Measurements from ENCODE around the gene DSTYK. TPM values are rescaled to one million over a fixed set of nuclear protein-coding genes. Genes with fewer than 3 reads are reported as not detected.

The DSTYK gene
- total RNA-seq, 1 experiment from 2014 or later, result 11.3 TPM

DNA sequence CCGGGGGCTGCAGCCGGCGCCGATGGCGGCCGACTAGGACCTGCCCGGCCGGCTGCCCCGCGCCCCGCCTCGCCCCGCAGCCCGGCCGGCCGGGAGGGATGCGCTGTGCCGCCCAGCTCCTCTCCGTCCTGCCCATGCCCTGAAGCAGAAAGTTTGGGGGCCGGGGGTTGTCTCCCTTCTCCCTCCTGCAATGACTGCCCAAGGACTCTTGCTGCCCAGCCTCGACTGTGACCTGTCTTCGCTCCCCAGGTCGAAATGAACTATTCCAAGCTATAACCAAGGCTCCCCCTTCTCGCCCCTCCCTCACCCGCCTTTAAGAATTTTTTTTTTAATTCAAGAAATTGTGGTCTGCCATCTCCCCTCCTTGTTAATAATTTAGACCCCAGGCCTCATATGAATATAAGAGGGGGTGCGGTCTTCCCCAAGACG is 16.6 kb upstream of the DSTYK start:
- TF ChIP-seq, protein P1, sequence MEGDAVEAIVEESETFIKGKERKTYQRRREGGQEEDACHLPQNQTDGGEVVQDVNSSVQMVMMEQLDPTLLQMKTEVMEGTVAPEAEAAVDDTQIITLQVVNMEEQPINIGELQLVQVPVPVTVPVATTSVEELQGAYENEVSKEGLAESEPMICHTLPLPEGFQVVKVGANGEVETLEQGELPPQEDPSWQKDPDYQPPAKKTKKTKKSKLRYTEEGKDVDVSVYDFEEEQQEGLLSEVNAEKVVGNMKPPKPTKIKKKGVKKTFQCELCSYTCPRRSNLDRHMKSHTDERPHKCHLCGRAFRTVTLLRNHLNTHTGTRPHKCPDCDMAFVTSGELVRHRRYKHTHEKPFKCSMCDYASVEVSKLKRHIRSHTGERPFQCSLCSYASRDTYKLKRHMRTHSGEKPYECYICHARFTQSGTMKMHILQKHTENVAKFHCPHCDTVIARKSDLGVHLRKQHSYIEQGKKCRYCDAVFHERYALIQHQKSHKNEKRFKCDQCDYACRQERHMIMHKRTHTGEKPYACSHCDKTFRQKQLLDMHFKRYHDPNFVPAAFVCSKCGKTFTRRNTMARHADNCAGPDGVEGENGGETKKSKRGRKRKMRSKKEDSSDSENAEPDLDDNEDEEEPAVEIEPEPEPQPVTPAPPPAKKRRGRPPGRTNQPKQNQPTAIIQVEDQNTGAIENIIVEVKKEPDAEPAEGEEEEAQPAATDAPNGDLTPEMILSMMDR (IDR thresholded peaks at IDR 0.05), result no peak
- TF ChIP-seq POLR2AphosphoS5 (IDR thresholded peaks at IDR 0.05; ENCODE audit: low read depth, low read length) (no peak), SIN3A (IDR thresholded peaks at IDR 0.05; ENCODE audit: borderline replicate concordance, insufficient read depth, low read depth, low read length) (no peak), TCF7L2 (IDR thresholded peaks at IDR 0.05; ENCODE audit: low read depth, low read length) (no peak)
- TF ChIP-seq, protein P2, sequence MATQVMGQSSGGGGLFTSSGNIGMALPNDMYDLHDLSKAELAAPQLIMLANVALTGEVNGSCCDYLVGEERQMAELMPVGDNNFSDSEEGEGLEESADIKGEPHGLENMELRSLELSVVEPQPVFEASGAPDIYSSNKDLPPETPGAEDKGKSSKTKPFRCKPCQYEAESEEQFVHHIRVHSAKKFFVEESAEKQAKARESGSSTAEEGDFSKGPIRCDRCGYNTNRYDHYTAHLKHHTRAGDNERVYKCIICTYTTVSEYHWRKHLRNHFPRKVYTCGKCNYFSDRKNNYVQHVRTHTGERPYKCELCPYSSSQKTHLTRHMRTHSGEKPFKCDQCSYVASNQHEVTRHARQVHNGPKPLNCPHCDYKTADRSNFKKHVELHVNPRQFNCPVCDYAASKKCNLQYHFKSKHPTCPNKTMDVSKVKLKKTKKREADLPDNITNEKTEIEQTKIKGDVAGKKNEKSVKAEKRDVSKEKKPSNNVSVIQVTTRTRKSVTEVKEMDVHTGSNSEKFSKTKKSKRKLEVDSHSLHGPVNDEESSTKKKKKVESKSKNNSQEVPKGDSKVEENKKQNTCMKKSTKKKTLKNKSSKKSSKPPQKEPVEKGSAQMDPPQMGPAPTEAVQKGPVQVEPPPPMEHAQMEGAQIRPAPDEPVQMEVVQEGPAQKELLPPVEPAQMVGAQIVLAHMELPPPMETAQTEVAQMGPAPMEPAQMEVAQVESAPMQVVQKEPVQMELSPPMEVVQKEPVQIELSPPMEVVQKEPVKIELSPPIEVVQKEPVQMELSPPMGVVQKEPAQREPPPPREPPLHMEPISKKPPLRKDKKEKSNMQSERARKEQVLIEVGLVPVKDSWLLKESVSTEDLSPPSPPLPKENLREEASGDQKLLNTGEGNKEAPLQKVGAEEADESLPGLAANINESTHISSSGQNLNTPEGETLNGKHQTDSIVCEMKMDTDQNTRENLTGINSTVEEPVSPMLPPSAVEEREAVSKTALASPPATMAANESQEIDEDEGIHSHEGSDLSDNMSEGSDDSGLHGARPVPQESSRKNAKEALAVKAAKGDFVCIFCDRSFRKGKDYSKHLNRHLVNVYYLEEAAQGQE (IDR thresholded peaks at IDR 0.05; ENCODE audit: insufficient read depth in 1 of 2, low read depth in 2 of 2, low read length in 1 of 2), result no peak
- H3K4me1 ChIP-seq (ENCODE audit: control insufficient read depth, insufficient read depth, low read length), result peaks cover 9% of the 10 kb centered on the region
- no peaks in the 10 kb centered on the region; the same call in 1 of the 2 replicates for H3K27me3 ChIP-seq (ENCODE audit: control insufficient read depth, insufficient read depth, low read length)
- peak overlapping the region; percentile 59 to 70 for H3K4me3 ChIP-seq (ENCODE audit: low read depth in 2 of 2, low read length in 2 of 2)
- ATAC-seq, result peak; percentile 77
- in situ Hi-C loops (cut with HindIII; ENCODE audit: low pct_unique_long_range_greater_than_20kb, low sequenced_read_pairs) (no loop called here), intact Hi-C loops (cut with micrococcal nuclease; ENCODE audit: unreplicated experiment) (loop anchor here (5.0 kb wide), 1 partner anchor 106 kb away; the partner anchor contains the start of gene RBBP5)
- CTCF ChIA-PET, result interaction anchor here (0.7 to 3.0 kb wide), 4 partner anchors 27 to 126 kb away, joined by 3 to 28 read pairs (median 11); no protein-coding TSS in a partner anchor
- no peak overlapping the region for H3K27ac ChIP-seq (ENCODE audit: low read length)
- H3K36me3 ChIP-seq (ENCODE audit: control insufficient read depth, insufficient read depth, low read length), result no peaks in the 10 kb centered on the region
- H3K9me3 ChIP-seq (ENCODE audit: control insufficient read depth, insufficient read depth, low read depth, low read length), result no peaks in the 10 kb centered on the region
- BruUV-seq (replicated peaks), result no TSS peak
- no peak for DNase-seq (ENCODE audit: low read depth, low spot score)
- POLR2A ChIA-PET, result interaction anchor here (0.6 to 0.7 kb wide), 2 partner anchors 55 to 670 kb away, joined by 8 to 11 read pairs; no protein-coding TSS in a partner anchor

DNA sequence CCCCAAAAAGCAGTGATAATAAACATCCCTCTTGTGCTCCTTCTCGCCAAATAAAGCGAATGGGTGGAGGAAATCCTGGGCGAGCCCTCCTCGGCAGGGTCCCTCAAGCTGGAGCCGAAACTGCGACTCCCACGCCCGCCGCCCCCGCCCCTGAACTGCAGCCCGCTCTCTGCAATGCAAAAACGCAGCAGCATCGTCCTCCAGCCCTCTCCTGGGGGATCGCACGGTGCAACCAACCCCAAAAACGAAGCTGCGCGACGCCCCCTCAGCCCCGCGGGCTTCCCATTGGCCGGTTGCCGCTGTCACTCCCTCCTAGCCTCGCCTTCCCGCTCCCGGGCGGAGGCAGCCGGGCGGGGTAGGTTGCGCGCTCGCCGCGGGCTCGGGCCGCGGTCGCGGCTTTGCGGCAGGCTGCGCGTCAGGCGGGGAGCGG is 16.1 kb upstream of the DSTYK start, which contains the start of gene TMCC2:
TSS of gene TMCC2 (plus strand) at position 363 of the 430 bp plus-strand sequence. CDS start 619 bp downstream, outside the sequence.
- no peak for DNase-seq (ENCODE audit: low read depth, low spot score)
- BruUV-seq (replicated peaks), result no TSS peak
- Histone ChIP-seq H3K9me3 (ENCODE audit: control insufficient read depth, insufficient read depth, low read depth, low read length) (no peaks in the 10 kb centered on the region), H3K4me3 (ENCODE audit: low read depth in 2 of 2, low read length in 2 of 2) (peak within 1 kb of the TSS; percentile 70 to 74), H3K4me1 (ENCODE audit: control insufficient read depth, insufficient read depth, low read length) (peaks cover 9% of the 10 kb centered on the region), H3K27me3 (ENCODE audit: control insufficient read depth, insufficient read depth, low read length) (no peaks in the 10 kb centered on the region; the same call in 1 of the 2 replicates), H3K27ac (ENCODE audit: low read length) (peak within 1 kb of the TSS; percentile 65; the same call in 1 of the 2 replicates), H3K36me3 (ENCODE audit: control insufficient read depth, insufficient read depth, low read length) (no peaks in the 10 kb centered on the region)
- peak; percentile 96 for ATAC-seq
- intact Hi-C loops (cut with micrococcal nuclease; ENCODE audit: unreplicated experiment) (loop anchor here (5.0 kb wide), 1 partner anchor 105 kb away; the partner anchor contains the start of gene RBBP5), in situ Hi-C loops (cut with HindIII; ENCODE audit: low pct_unique_long_range_greater_than_20kb, low sequenced_read_pairs) (no loop called here)
- ChIA-PET POLR2A (interaction anchor here (0.6 kb wide), 1 partner anchor 54 kb away, joined by 11 read pairs; no protein-coding TSS in a partner anchor), CTCF (interaction anchor here (0.7 to 3.0 kb wide), 3 partner anchors 28 to 127 kb away, joined by 3 to 28 read pairs (median 4); no protein-coding TSS in a partner anchor)
- TF ChIP-seq SIN3A (IDR thresholded peaks at IDR 0.05; ENCODE audit: borderline replicate concordance, insufficient read depth, low read depth, low read length), result no peak
- TF ChIP-seq, protein P2 (IDR thresholded peaks at IDR 0.05; ENCODE audit: insufficient read depth in 1 of 2, low read depth in 2 of 2, low read length in 1 of 2), result 0 out of 4 replicates have a peak, but pooled peaks of 1 of the 2 experiments have one; percentile 39
